HepG2 (cell line): ENCODE data around the gene TMEM98. TPM values are rescaled to one million over a fixed set of nuclear protein-coding genes. Genes with fewer than 3 reads are reported as not detected.
"Not testable (repeated sequence)": the region's sequence is repeated elsewhere in the genome, so short reads cannot be mapped to it uniquely, and the experiment has no call there.

Experiments
- ATAC-seq: fragments of 200-7000 bp; cut with Tn5 transposase; 3 replicates; pipeline ENCODE4 v1.9.1; 2020; ENCODE audit warnings: mild to moderate bottlenecking, moderate library complexity
- BruUV-seq: library from RNA; stranded (reverse); fragments of 400-500 nt; replicated peaks from 2 replicates; lab custom pipeline; 2021; lab: Mats Ljungman, UMichigan
- CTCF ChIA-PET: fragments of 300-600 bp; formaldehyde crosslinking; extraction: SDS; loops from one replicate; lab custom pipeline; 2021; ENCODE audit warnings: low total read pairs, inconsistent platforms, low intra/inter-chr PET ratio; lab: Yijun Ruan, JAX
- POLR2A ChIA-PET: fragments of 350-600 bp; sonication (Branson Sonifier 250); formaldehyde crosslinking; loops from one replicate; lab custom pipeline; 2020; ENCODE audit warnings: antibody characterized with exemption, inconsistent platforms; lab: Yijun Ruan, JAX
- DNase-seq: peaks from one replicate; pipeline ENCODE4 v3.0.0-alpha.2; 2015; ENCODE audit warnings: low spot score
- FAIRE-seq: peaks from 3 replicates; lab custom pipeline; 2011; peaks lifted over from hg19 to GRCh38; lab: Jason Lieb, UNC
- H2AFZ ChIP-seq: one replicate; pipeline ENCODE4 v1.6.1; 2011; ENCODE audit warnings: low read length, inconsistent platforms
- H3K27ac ChIP-seq: fragments of 300-600 bp; 3 replicates; pipeline ENCODE4 v1.8.0; 2011; ENCODE audit warnings: mixed run types, mild to moderate bottlenecking, mixed read lengths, low read length, inconsistent platforms; ENCODE audit not compliant: insufficient read depth; ENCODE audit errors: extremely low read length
- H3K27me3 ChIP-seq, 2 experiments: fragments of 200-600 bp in 1 of 2; 2 replicates in 1 of 2; 3 replicates in 1 of 2; pipeline versions ENCODE4 v1.6.0 to v1.8.0; 2011; ENCODE audit warnings: low read length in 2 of 2, mild to moderate bottlenecking in 2 of 2, moderate library complexity in 2 of 2, inconsistent platforms in 1 of 2; ENCODE audit not compliant: insufficient read depth in 2 of 2, control insufficient read depth in 1 of 2
- H3K36me3 ChIP-seq, 2 experiments: fragments of 200-600 bp in 1 of 2; replicated peaks in 1 of 2; 2 replicates in 1 of 2; 3 replicates in 1 of 2; pipeline versions ENCODE4 v1.5.1 to v1.8.0; 2011; ENCODE audit warnings: low read length in 2 of 2, inconsistent platforms in 1 of 2; ENCODE audit not compliant: insufficient read depth in 2 of 2, control insufficient read depth in 1 of 2
- H3K4me1 ChIP-seq: 2 replicates; pipeline ENCODE4 v1.5.1; 2012; ENCODE audit warnings: low read length, inconsistent platforms; ENCODE audit not compliant: insufficient read depth
- H3K4me2 ChIP-seq: 2 replicates; pipeline ENCODE4 v1.6.0; 2011; ENCODE audit warnings: low read depth, low read length, inconsistent platforms
- H3K4me3 ChIP-seq, 3 experiments: fragments of 200-600 bp in 1 of 3; sonication (generic), shearing (Covaris generic) in 1 of 3; replicated peaks in 1 of 3; 2 replicates each; pipeline ENCODE4 v1.5.1; 2011 to 2016; ENCODE audit warnings: low read length in 3 of 3, inconsistent platforms in 2 of 3, low read depth in 2 of 3, mild to moderate bottlenecking in 2 of 3, control low read depth in 1 of 3, mixed read lengths in 1 of 3; ENCODE audit not compliant: insufficient read depth in 1 of 3
- H3K79me2 ChIP-seq: one replicate; pipeline ENCODE4 v1.6.1; 2011; ENCODE audit warnings: low read length, inconsistent platforms; ENCODE audit not compliant: insufficient read depth
- H3K9ac ChIP-seq: 2 replicates; pipeline ENCODE4 v1.6.0; 2011; ENCODE audit warnings: mild to moderate bottlenecking, low read depth, low read length, inconsistent platforms; ENCODE audit not compliant: insufficient read depth
- H3K9me3 ChIP-seq: 2 replicates; pipeline ENCODE4 v1.5.1; 2012; ENCODE audit warnings: mild to moderate bottlenecking, low read length
- H4K20me1 ChIP-seq: 2 replicates; pipeline ENCODE4 v1.6.0; 2011; ENCODE audit warnings: inconsistent platforms, mild to moderate bottlenecking, low read length, moderate library complexity; ENCODE audit not compliant: insufficient read depth
- ZNF841 ChIP-seq: sonication (generic); formaldehyde crosslinking; IDR thresholded peaks from 2 replicates; pipeline ENCODE4 v1.8.1; 2023; ENCODE audit warnings: missing genetic modification reagents, borderline replicate concordance
- WGBS: methylation state at CpG from one replicate; pipeline ENCODE4 v1.1.6; 2017; ENCODE audit warnings: low lambda C conversion rate; 5-methylcytosine and 5-hydroxymethylcytosine counted together
- in situ Hi-C: cut with HindIII; loops from 2 replicates; pipeline ENCODE4 v1.10.0; 2017; ENCODE audit warnings: low pct_unique_long_range_greater_than_20kb; ENCODE audit not compliant: extremely low pct_ligation_motif_present
- intact Hi-C: fragments of 100-400 bp; cut with micrococcal nuclease; formaldehyde crosslinking; loops from one replicate; pipeline ENCODE4 v1.10.0; 2022; ENCODE audit not compliant: unreplicated experiment
- polyA plus RNA-seq, 8 experiments: library from polyadenylated mRNA; depleted of rRNA in 3 of 8; stranded (reverse) in 7 of 8; unstranded in 1 of 8; fragments of >200 nt; fragmentation: Illumina TruSeq in 4 of 8; extraction: Trizol in 4 of 8; gene quantifications; 2 replicates each; pipeline versions ENCODE4 v1.2.1 to v1.2.3, GENCODE V29; 2011 to 2016; ENCODE audit warnings: low read depth in 4 of 8, missing spikeins in 1 of 8, mixed read lengths in 1 of 8; ENCODE audit not compliant: insufficient read depth in 1 of 8
- total RNA-seq, 5 experiments: library from RNA; depleted of rRNA; stranded (reverse); fragments of >200 nt; fragmentation: Illumina TruSeq; extraction: Trizol; gene quantifications; 2 replicates each; pipeline ENCODE4 v1.2.3, GENCODE V29; 2016; ENCODE audit warnings: low read depth in 1 of 5

The TMEM98 gene
- total and polyA plus RNA-seq, 2 of the 13 experiments (the other 11 are each of a cell fraction or from before 2014, with no cell fraction given), result 103 to 175 TPM

DNA sequence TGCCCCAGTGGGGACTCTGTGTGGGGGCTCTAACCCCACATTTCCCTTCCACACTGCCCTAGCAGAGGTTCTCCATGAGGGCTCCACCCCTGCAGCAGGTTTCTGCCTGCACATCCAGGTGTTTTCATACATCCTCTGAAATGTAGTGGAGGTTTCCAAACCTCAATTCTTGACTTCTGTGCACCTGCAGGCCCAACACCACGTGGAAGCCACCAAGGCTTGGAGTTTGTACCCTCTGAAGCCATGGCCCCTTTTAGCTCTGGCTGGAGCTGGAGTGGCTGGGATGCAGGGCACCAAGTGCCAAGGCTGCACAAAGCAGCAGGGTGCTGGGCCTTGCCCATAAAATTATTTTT is 59.5 kb downstream of the TMEM98 start:
- H2AFZ ChIP-seq, H3K4me1 ChIP-seq, H3K27me3 ChIP-seq, ATAC-seq, DNase-seq, in situ Hi-C loops, H3K36me3 ChIP-seq, POLR2A ChIA-PET, H3K4me2 ChIP-seq, BruUV-seq, H3K27ac ChIP-seq, H3K4me3 ChIP-seq, FAIRE-seq, H3K79me2 ChIP-seq, intact Hi-C loops, CTCF ChIA-PET, H3K9ac ChIP-seq, H4K20me1 ChIP-seq: not testable (repeated sequence)
- WGBS, result no CpG with 5 or more reads among the region's 1 CpG
- H3K9me3 ChIP-seq, result peaks cover 20% of the 10 kb centered on the region

DNA sequence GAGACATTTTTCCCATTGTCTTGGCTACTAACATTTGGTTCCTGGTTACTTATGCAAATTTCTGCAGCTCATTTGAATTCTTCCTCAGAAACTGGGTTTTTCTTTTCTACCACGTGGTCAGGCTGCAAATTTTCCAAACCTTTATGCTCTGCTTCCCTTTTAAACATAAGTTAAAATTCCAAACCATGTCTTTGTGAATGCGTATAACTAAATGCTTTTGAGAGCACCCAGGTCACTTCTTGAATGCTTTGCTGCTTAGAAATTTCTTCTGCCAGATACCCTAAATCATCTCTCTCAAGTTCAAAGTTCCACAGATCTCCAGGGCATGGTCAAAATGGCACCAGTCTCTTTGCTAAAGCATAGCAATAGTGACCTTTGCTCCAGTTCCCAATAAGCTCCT is 59.9 kb downstream of the TMEM98 start:
- H3K4me2 ChIP-seq, intact Hi-C loops, H3K27me3 ChIP-seq, H3K27ac ChIP-seq, H4K20me1 ChIP-seq, BruUV-seq, H3K9ac ChIP-seq, in situ Hi-C loops, H2AFZ ChIP-seq, CTCF ChIA-PET, DNase-seq, H3K79me2 ChIP-seq, H3K36me3 ChIP-seq, ATAC-seq, POLR2A ChIA-PET, FAIRE-seq, H3K4me3 ChIP-seq, H3K4me1 ChIP-seq: not testable (repeated sequence)
- TF ChIP-seq ZNF841 (CRISPR knock-in tag), result peak; percentile 94; the same call in 1 of the 2 replicates
- WGBS, result 46% methylated on average over 2 of the region's 2 CpGs
- peaks cover 17% of the 10 kb centered on the region for H3K9me3 ChIP-seq
